ENCODE results near the gene SPRR2F.
"Not testable (repeated sequence)": the region's sequence is repeated elsewhere in the genome, so short reads cannot be mapped to it uniquely, and the experiment has no call there.

Gene SPRR2F

GRCh38 chr1:153122831-153123421, 9.6 kb upstream of the SPRR2F start:
- Histone ChIP-seq H3K18ac (ENCODE audit: low read length) (peak overlapping the region; percentile 77), H3K27me3 (ENCODE audit: control insufficient read depth in 3 of 3, insufficient read depth in 3 of 3, low read depth in 1 of 3, low read length in 3 of 3) (no peaks in the 10 kb centered on the region), H3K23ac (ENCODE audit: low read depth, low read length, poor library complexity) (no peak overlapping the region), H3K79me1 (ENCODE audit: low read depth, low read length) (no peaks in the 10 kb centered on the region), H4K8ac (ENCODE audit: low read depth, low read length) (no peak overlapping the region), H3K27ac (replicated peaks; ENCODE audit: low read length) (peak overlapping the region; percentile 67), H2AFZ (ENCODE audit: low read length) (no peak overlapping the region), H3K4ac (ENCODE audit: low read length) (no peak overlapping the region), H3K14ac (ENCODE audit: low read length) (no peak overlapping the region), H2AK5ac (ENCODE audit: low read depth, low read length) (no peak overlapping the region), H3K9ac (ENCODE audit: low read depth, low read length, poor library complexity) (no peak overlapping the region), H2BK5ac (ENCODE audit: low read length) (no peak overlapping the region), H3K4me1 (ENCODE audit: control insufficient read depth in 2 of 2, insufficient read depth in 1 of 2, low read depth in 1 of 2, low read length in 2 of 2) (peaks cover 0 to 5% of the 10 kb centered on the region in 2 donors), H3K4me2 (ENCODE audit: insufficient read depth, low read length, poor library complexity, severe bottlenecking) (peak overlapping the region; percentile 37), H3K36me3 (replicated peaks in 1 of 2; ENCODE audit: control insufficient read depth in 2 of 2, insufficient read depth in 2 of 2, low read length in 2 of 2) (no peaks in the 10 kb centered on the region), H3K9me3 (replicated peaks in 1 of 2; ENCODE audit: control insufficient read depth in 2 of 2, insufficient read depth in 1 of 2, low read depth in 1 of 2, low read length in 2 of 2) (peaks cover 0 to 2% of the 10 kb centered on the region in 2 donors), H2BK15ac (ENCODE audit: low read length) (no peak overlapping the region), H3K4me3 (ENCODE audit: low read length in 2 of 2) (no peak overlapping the region), H2BK120ac (ENCODE audit: low read depth, low read length) (no peak overlapping the region), H4K91ac (ENCODE audit: low read depth, low read length, poor library complexity) (no peak overlapping the region), H2BK12ac (ENCODE audit: low read length) (no peak overlapping the region)
- no CpG with 5 or more reads among the region's 3 CpGs for WGBS, 2 donors (ENCODE audit: extremely low coverage in 2 of 2, insufficient read length in 2 of 2, insufficient replicate concordance in 1 of 2)
- DNase-seq (ENCODE audit: low spot score) = peak; percentile 12

GRCh38 chr1:153120945-153121344, 7.6 kb upstream of the SPRR2F start:
- no peak overlapping the region for H2BK15ac ChIP-seq (ENCODE audit: low read length)
- H3K27ac ChIP-seq (replicated peaks; ENCODE audit: low read length) = no peak overlapping the region
- no peak overlapping the region for H2BK120ac ChIP-seq (ENCODE audit: low read depth, low read length)
- no peak overlapping the region for H2BK12ac ChIP-seq (ENCODE audit: low read length)
- H3K9ac ChIP-seq (ENCODE audit: low read depth, low read length, poor library complexity) = no peak overlapping the region
- H2BK5ac ChIP-seq (ENCODE audit: low read length) = no peak overlapping the region
- peaks cover 0 to 2% of the 10 kb centered on the region in 2 donors for H3K9me3 ChIP-seq (replicated peaks in 1 of 2; ENCODE audit: control insufficient read depth in 2 of 2, insufficient read depth in 1 of 2, low read depth in 1 of 2, low read length in 2 of 2)
- H3K79me1 ChIP-seq (ENCODE audit: low read depth, low read length) = no peaks in the 10 kb centered on the region
- H3K4me1 ChIP-seq (ENCODE audit: control insufficient read depth in 2 of 2, insufficient read depth in 1 of 2, low read depth in 1 of 2, low read length in 2 of 2) = peaks cover 0 to 5% of the 10 kb centered on the region in 2 donors
- no peak for DNase-seq (ENCODE audit: low spot score)
- H4K8ac ChIP-seq (ENCODE audit: low read depth, low read length) = no peak overlapping the region
- no peak overlapping the region for H3K18ac ChIP-seq (ENCODE audit: low read length)
- no peak overlapping the region for H3K4me3 ChIP-seq (ENCODE audit: low read length in 2 of 2)
- no peak overlapping the region for H3K4ac ChIP-seq (ENCODE audit: low read length)
- no peak overlapping the region for H4K91ac ChIP-seq (ENCODE audit: low read depth, low read length, poor library complexity)
- H3K4me2 ChIP-seq (ENCODE audit: insufficient read depth, low read length, poor library complexity, severe bottlenecking) = no peak overlapping the region
- no peak overlapping the region for H2AK5ac ChIP-seq (ENCODE audit: low read depth, low read length)
- no peaks in the 10 kb centered on the region for H3K27me3 ChIP-seq (ENCODE audit: control insufficient read depth in 3 of 3, insufficient read depth in 3 of 3, low read depth in 1 of 3, low read length in 3 of 3)
- no peak overlapping the region for H3K23ac ChIP-seq (ENCODE audit: low read depth, low read length, poor library complexity)
- H3K14ac ChIP-seq (ENCODE audit: low read length) = no peak overlapping the region
- H2AFZ ChIP-seq (ENCODE audit: low read length) = no peak overlapping the region
- no peaks in the 10 kb centered on the region for H3K36me3 ChIP-seq (replicated peaks in 1 of 2; ENCODE audit: control insufficient read depth in 2 of 2, insufficient read depth in 2 of 2, low read length in 2 of 2)

GRCh38 chr1:153119491-153119971, 6.2 kb upstream of the SPRR2F start:
- no peak overlapping the region for H2BK120ac ChIP-seq (ENCODE audit: low read depth, low read length)
- H3K4me2 ChIP-seq (ENCODE audit: insufficient read depth, low read length, poor library complexity, severe bottlenecking) = no peak overlapping the region
- H2BK5ac ChIP-seq (ENCODE audit: low read length) = no peak overlapping the region
- H3K36me3 ChIP-seq (replicated peaks in 1 of 2; ENCODE audit: control insufficient read depth in 2 of 2, insufficient read depth in 2 of 2, low read length in 2 of 2) = no peaks in the 10 kb centered on the region
- no peak overlapping the region for H4K8ac ChIP-seq (ENCODE audit: low read depth, low read length)
- H3K79me1 ChIP-seq (ENCODE audit: low read depth, low read length) = no peaks in the 10 kb centered on the region
- H4K91ac ChIP-seq (ENCODE audit: low read depth, low read length, poor library complexity) = no peak overlapping the region
- no peak overlapping the region for H3K4me3 ChIP-seq (ENCODE audit: low read length in 2 of 2)
- H2BK15ac ChIP-seq (ENCODE audit: low read length) = no peak overlapping the region
- H2BK12ac ChIP-seq (ENCODE audit: low read length) = no peak overlapping the region
- no peak overlapping the region for H3K9ac ChIP-seq (ENCODE audit: low read depth, low read length, poor library complexity)
- no peak for DNase-seq (ENCODE audit: low spot score)
- peaks cover 0 to 2% of the 10 kb centered on the region in 2 donors for H3K9me3 ChIP-seq (replicated peaks in 1 of 2; ENCODE audit: control insufficient read depth in 2 of 2, insufficient read depth in 1 of 2, low read depth in 1 of 2, low read length in 2 of 2)
- H3K18ac ChIP-seq (ENCODE audit: low read length) = no peak overlapping the region
- H3K27ac ChIP-seq (replicated peaks; ENCODE audit: low read length) = no peak overlapping the region
- peaks cover 0 to 5% of the 10 kb centered on the region in 2 donors for H3K4me1 ChIP-seq (ENCODE audit: control insufficient read depth in 2 of 2, insufficient read depth in 1 of 2, low read depth in 1 of 2, low read length in 2 of 2)
- peaks cover 0 to 5% (median 0%) of the 10 kb centered on the region in 3 experiments for H3K27me3 ChIP-seq (ENCODE audit: control insufficient read depth in 3 of 3, insufficient read depth in 3 of 3, low read depth in 1 of 3, low read length in 3 of 3)
- no peak overlapping the region for H2AK5ac ChIP-seq (ENCODE audit: low read depth, low read length)
- H3K4ac ChIP-seq (ENCODE audit: low read length) = no peak overlapping the region
- WGBS, 2 donors (ENCODE audit: extremely low coverage in 2 of 2, insufficient read length in 2 of 2, insufficient replicate concordance in 1 of 2) = no CpG with 5 or more reads among the region's 3 CpGs
- no peak overlapping the region for H3K23ac ChIP-seq (ENCODE audit: low read depth, low read length, poor library complexity)
- no peak overlapping the region for H3K14ac ChIP-seq (ENCODE audit: low read length)
- H2AFZ ChIP-seq (ENCODE audit: low read length) = peak overlapping the region; percentile 29

- H3K4me2 ChIP-seq (ENCODE audit: insufficient read depth, low read length, poor library complexity, severe bottlenecking); H3K9ac ChIP-seq (ENCODE audit: low read depth, low read length, poor library complexity); H2AK5ac ChIP-seq (ENCODE audit: low read depth, low read length); H3K27me3 ChIP-seq (ENCODE audit: control insufficient read depth in 3 of 3, insufficient read depth in 3 of 3, low read depth in 1 of 3, low read length in 3 of 3); H3K14ac ChIP-seq (ENCODE audit: low read length); H2BK5ac ChIP-seq (ENCODE audit: low read length); H3K79me1 ChIP-seq (ENCODE audit: low read depth, low read length); H2BK120ac ChIP-seq (ENCODE audit: low read depth, low read length); DNase-seq (ENCODE audit: low spot score); H2AFZ ChIP-seq (ENCODE audit: low read length); H3K18ac ChIP-seq (ENCODE audit: low read length); H3K27ac ChIP-seq (replicated peaks; ENCODE audit: low read length); H4K91ac ChIP-seq (ENCODE audit: low read depth, low read length, poor library complexity); H3K9me3 ChIP-seq (replicated peaks in 1 of 2; ENCODE audit: control insufficient read depth in 2 of 2, insufficient read depth in 1 of 2, low read depth in 1 of 2, low read length in 2 of 2); H3K4me1 ChIP-seq (ENCODE audit: control insufficient read depth in 2 of 2, insufficient read depth in 1 of 2, low read depth in 1 of 2, low read length in 2 of 2); H2BK12ac ChIP-seq (ENCODE audit: low read length); H3K23ac ChIP-seq (ENCODE audit: low read depth, low read length, poor library complexity); H3K4me3 ChIP-seq (ENCODE audit: low read length in 2 of 2); H3K4ac ChIP-seq (ENCODE audit: low read length); H2BK15ac ChIP-seq (ENCODE audit: low read length); H3K36me3 ChIP-seq (replicated peaks in 1 of 2; ENCODE audit: control insufficient read depth in 2 of 2, insufficient read depth in 2 of 2, low read length in 2 of 2); H4K8ac ChIP-seq (ENCODE audit: low read depth, low read length): not testable (repeated sequence)
Measured at GRCh38 chr1:153115264-153115663, 1.9 kb upstream of the SPRR2F start.
